ENCODE results near the gene ELMO3.

ELMO3 gene

DNA sequence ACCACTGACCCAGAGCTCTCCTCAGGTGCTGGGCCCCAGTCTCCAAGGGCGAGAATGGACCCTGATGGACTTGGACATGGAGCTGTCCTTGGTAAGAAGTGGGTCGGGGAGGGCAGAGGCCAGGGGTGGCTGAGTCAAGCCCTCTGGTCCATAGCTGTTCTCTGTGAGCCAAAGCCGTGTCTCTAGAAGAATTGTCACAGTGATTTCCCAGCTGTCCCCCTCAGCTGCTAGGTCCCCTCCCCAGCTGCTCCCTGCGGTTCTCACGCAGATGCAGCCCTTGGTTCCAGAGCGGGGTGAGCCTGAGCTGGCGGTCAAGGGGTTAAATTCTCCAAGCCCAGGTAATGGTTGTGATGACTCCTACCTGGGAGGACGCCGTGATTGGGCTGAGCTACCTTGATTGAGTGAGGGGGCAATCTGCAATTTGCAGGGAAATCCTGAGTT, 29.9 kb upstream of the ELMO3 start:
- TF ChIP-seq ESRRG (CRISPR knock-in tag; IDR thresholded peaks at IDR 0.05) (no peak), ZNF565 (CRISPR knock-in tag; conservative IDR thresholded peaks at IDR 0.05; ENCODE audit: low read depth) (no peak), CREB5 (CRISPR knock-in tag; IDR thresholded peaks at IDR 0.05; ENCODE audit: low read depth) (no peak)
- ATAC-seq, result no peak

DNA sequence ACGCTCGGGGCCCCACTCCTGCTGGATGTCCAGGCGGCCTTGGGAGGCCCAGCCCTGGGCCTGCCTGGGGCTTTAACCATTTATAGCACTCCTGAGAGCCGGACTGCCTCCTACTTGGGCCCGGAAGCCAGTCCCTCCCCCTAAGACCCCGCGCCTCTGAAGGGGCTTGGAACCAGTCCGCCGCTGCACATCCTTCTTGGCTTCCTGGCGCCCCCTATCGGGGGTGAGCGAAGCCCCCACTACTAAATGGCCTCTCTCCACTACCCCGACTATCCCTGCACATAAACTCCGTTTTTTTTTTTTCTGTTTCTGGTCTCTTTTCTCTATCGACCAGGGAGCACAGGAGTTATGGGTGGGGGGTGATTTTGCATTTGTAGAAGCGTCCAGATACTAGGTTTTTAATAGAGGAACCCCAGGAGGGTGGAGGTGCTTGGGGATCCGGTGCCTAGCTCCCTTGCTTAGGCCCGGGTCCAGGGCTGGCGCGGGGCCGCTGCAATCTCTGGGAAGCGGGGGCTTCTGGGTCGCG, 29.2 kb upstream of the ELMO3 start:
- TF ChIP-seq ZNF70 (CRISPR knock-in tag; IDR thresholded peaks at IDR 0.05) (no peak), TSHZ2 (CRISPR knock-in tag; IDR thresholded peaks at IDR 0.05) (no peak), ZFP3 (CRISPR knock-in tag; IDR thresholded peaks at IDR 0.05) (no peak), PPARA (CRISPR knock-in tag; IDR thresholded peaks at IDR 0.05; ENCODE audit: borderline replicate concordance) (no peak), ZNF565 (CRISPR knock-in tag; conservative IDR thresholded peaks at IDR 0.05; ENCODE audit: low read depth) (no peak), SNAI2 (CRISPR knock-in tag; IDR thresholded peaks at IDR 0.05) (no peak), ARNTL (CRISPR knock-in tag; IDR thresholded peaks at IDR 0.05; ENCODE audit: borderline replicate concordance, low read depth) (no peak), CREB5 (CRISPR knock-in tag; IDR thresholded peaks at IDR 0.05; ENCODE audit: low read depth) (no peak), ZC3H10 (CRISPR knock-in tag; IDR thresholded peaks at IDR 0.05) (no peak), ESRRG (CRISPR knock-in tag; IDR thresholded peaks at IDR 0.05) (no peak), TOX (CRISPR knock-in tag; IDR thresholded peaks at IDR 0.05; ENCODE audit: borderline replicate concordance) (no peak)
- TF ChIP-seq, protein P1, sequence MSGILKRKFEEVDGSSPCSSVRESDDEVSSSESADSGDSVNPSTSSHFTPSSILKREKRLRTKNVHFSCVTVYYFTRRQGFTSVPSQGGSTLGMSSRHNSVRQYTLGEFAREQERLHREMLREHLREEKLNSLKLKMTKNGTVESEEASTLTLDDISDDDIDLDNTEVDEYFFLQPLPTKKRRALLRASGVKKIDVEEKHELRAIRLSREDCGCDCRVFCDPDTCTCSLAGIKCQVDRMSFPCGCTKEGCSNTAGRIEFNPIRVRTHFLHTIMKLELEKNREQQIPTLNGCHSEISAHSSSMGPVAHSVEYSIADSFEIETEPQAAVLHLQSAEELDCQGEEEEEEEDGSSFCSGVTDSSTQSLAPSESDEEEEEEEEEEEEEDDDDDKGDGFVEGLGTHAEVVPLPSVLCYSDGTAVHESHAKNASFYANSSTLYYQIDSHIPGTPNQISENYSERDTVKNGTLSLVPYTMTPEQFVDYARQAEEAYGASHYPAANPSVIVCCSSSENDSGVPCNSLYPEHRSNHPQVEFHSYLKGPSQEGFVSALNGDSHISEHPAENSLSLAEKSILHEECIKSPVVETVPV (CRISPR knock-in tag; IDR thresholded peaks at IDR 0.05), result no peak
- peak; percentile 3; the same call in 2 of the 3 replicates for ATAC-seq

- ATAC-seq, result peak; percentile 55
- TF ChIP-seq ESRRG (CRISPR knock-in tag; IDR thresholded peaks at IDR 0.05) (no peak), ZC3H10 (CRISPR knock-in tag; IDR thresholded peaks at IDR 0.05) (no peak), ZNF70 (CRISPR knock-in tag; IDR thresholded peaks at IDR 0.05) (no peak), ZFP30 (CRISPR knock-in tag; IDR thresholded peaks at IDR 0.05) (no peak), ISL1 (CRISPR knock-in tag; IDR thresholded peaks at IDR 0.05) (no peak), RARB (CRISPR knock-in tag; IDR thresholded peaks at IDR 0.05) (no peak), ARNTL (CRISPR knock-in tag; IDR thresholded peaks at IDR 0.05; ENCODE audit: borderline replicate concordance, low read depth) (no peak), PPARA (CRISPR knock-in tag; IDR thresholded peaks at IDR 0.05; ENCODE audit: borderline replicate concordance) (no peak), GLIS3 (CRISPR knock-in tag; IDR thresholded peaks at IDR 0.05) (no peak), CSDC2 (CRISPR knock-in tag; IDR thresholded peaks at IDR 0.05) (no peak), ZNF8 (CRISPR knock-in tag; IDR thresholded peaks at IDR 0.05) (no peak), SNAI2 (CRISPR knock-in tag; IDR thresholded peaks at IDR 0.05) (no peak), TOX (CRISPR knock-in tag; IDR thresholded peaks at IDR 0.05; ENCODE audit: borderline replicate concordance) (no peak), BACH2 (CRISPR knock-in tag; IDR thresholded peaks at IDR 0.05; ENCODE audit: borderline replicate concordance) (no peak), ZNF565 (CRISPR knock-in tag; conservative IDR thresholded peaks at IDR 0.05; ENCODE audit: low read depth) (no peak), CREB5 (CRISPR knock-in tag; IDR thresholded peaks at IDR 0.05; ENCODE audit: low read depth) (no peak), ZFP3 (CRISPR knock-in tag; IDR thresholded peaks at IDR 0.05) (no peak)
- TF ChIP-seq, protein P2, sequence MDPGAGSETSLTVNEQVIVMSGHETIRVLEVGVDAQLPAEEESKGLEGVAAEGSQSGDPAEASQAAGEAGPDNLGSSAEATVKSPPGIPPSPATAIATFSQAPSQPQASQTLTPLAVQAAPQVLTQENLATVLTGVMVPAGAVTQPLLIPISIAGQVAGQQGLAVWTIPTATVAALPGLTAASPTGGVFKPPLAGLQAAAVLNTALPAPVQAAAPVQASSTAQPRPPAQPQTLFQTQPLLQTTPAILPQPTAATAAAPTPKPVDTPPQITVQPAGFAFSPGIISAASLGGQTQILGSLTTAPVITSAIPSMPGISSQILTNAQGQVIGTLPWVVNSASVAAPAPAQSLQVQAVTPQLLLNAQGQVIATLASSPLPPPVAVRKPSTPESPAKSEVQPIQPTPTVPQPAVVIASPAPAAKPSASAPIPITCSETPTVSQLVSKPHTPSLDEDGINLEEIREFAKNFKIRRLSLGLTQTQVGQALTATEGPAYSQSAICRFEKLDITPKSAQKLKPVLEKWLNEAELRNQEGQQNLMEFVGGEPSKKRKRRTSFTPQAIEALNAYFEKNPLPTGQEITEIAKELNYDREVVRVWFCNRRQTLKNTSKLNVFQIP (CRISPR knock-in tag; IDR thresholded peaks at IDR 0.05; ENCODE audit: borderline replicate concordance, low read depth), result no peak
Observed at GRCh38 chr16:67170168-67170948, 28.6 kb upstream of the ELMO3 start, which contains the start of gene NOL3. Gene NOL3, plus strand, starts transcription at chr16:67170538.

All from SK-N-SH treated with all-trans-retinoic acid at 6 μM for 48 hours (cell line).